Testis (tissue), 3 donors: ENCODE data around the gene CGGBP1. TPM values are rescaled to one million over a fixed set of nuclear protein-coding genes. Genes with fewer than 3 reads are reported as not detected.

Experiments used
- DNase-seq: peaks from one replicate; pipeline ENCODE4 v3.0.0-alpha.2; 2019
- H3K27ac ChIP-seq, 2 donors: fragments of 200-600 bp; sonication (generic); one replicate each; pipeline ENCODE4 v1.5.1; 2019
- H3K27me3 ChIP-seq: fragments of 200-600 bp; sonication (generic); one replicate; pipeline ENCODE4 v1.5.1; 2019
- H3K36me3 ChIP-seq: fragments of 200-600 bp; sonication (generic); one replicate; pipeline ENCODE4 v1.5.1; 2017; ENCODE audit warnings: low read depth; ENCODE audit errors: missing control alignments
- H3K4me1 ChIP-seq: fragments of 200-600 bp; sonication (generic); one replicate; pipeline ENCODE4 v1.5.1; 2019
- H3K4me3 ChIP-seq, 2 donors: fragments of 200-600 bp; sonication (generic); one replicate each; pipeline ENCODE4 v1.5.1; 2017 to 2019
- H3K9me3 ChIP-seq: fragments of 200-600 bp; sonication (generic); one replicate; pipeline ENCODE4 v1.5.1; 2017
- POLR2A ChIP-seq: fragments of 450-650 bp; IDR thresholded peaks from one replicate; pipeline ENCODE4 v1.6.1; 2017; ENCODE audit warnings: antibody characterized with exemption, mild to moderate bottlenecking, moderate library complexity
- WGBS, 2 donors: methylation state at CpG; one replicate each; pipeline ENCODE4 v1.1.5; 2018; 5-methylcytosine and 5-hydroxymethylcytosine counted together
- intact Hi-C: fragments of 100-400 bp; cut with DNase I; formaldehyde crosslinking; loops from one replicate; pipeline ENCODE4 v1.15.1; 2023; ENCODE audit warnings: low total_unique reads
- polyA plus RNA-seq: library from polyadenylated mRNA; stranded (reverse); fragments of 350-450 nt; fragmentation: Illumina TruSeq; extraction: RNeasy Lipid Tissue Mini Kit (QIAGEN cat#74804); gene quantifications from one replicate; pipeline ENCODE4 v1.2.3, GENCODE V29; 2014; ENCODE audit warnings: low read depth, low replicate concordance; ENCODE audit not compliant: insufficient read depth
- total RNA-seq, 2 donors: library from RNA; depleted of rRNA; stranded (reverse); fragments of >200 nt; gene quantifications; one replicate each; pipeline ENCODE4 v1.2.3, GENCODE V29; 2016
- TF ChIP-seq, protein P1 (sequence below), 3 experiments: fragments of 450-650 bp in 2 of 3; fragments of 200-600 bp in 1 of 3; sonication (generic) in 1 of 3; IDR thresholded peaks; one replicate each; pipeline ENCODE4 v1.5.1; 2016 to 2019; ENCODE audit warnings: antibody characterized with exemption in 3 of 3, mild to moderate bottlenecking in 2 of 3, moderate library complexity in 1 of 3

The CGGBP1 gene
- total and polyA plus RNA-seq, 3 donors from 2014 or later = 54.0 to 68.0 (median 66.4) TPM

DNA sequence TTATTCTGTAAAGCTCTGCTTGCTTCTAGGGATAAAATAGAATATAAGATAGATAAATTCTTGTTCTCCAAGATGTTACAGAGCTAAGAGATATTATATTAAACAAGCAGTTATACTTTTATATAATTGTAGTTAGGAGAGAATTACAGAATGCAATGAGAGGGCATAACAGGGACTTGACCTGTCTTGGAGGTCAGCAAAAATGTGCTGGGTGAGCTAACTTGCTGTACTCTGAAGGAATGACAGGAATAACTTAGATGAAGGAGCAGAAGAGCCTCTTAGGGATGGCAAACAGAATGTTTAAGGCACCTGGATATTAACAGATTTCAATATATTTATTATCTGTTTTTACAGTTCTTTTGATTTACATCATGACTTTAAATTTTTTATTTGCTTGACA is 33.5 kb upstream of the CGGBP1 start:
- Histone ChIP-seq H3K27ac (no peak overlapping the region), H3K9me3 (no peaks in the 10 kb centered on the region), H3K36me3 (no peaks in the 10 kb centered on the region), H3K4me1 (no peaks in the 10 kb centered on the region), H3K27me3 (no peaks in the 10 kb centered on the region), H3K4me3 (no peak overlapping the region)
- TF ChIP-seq, protein P1, sequence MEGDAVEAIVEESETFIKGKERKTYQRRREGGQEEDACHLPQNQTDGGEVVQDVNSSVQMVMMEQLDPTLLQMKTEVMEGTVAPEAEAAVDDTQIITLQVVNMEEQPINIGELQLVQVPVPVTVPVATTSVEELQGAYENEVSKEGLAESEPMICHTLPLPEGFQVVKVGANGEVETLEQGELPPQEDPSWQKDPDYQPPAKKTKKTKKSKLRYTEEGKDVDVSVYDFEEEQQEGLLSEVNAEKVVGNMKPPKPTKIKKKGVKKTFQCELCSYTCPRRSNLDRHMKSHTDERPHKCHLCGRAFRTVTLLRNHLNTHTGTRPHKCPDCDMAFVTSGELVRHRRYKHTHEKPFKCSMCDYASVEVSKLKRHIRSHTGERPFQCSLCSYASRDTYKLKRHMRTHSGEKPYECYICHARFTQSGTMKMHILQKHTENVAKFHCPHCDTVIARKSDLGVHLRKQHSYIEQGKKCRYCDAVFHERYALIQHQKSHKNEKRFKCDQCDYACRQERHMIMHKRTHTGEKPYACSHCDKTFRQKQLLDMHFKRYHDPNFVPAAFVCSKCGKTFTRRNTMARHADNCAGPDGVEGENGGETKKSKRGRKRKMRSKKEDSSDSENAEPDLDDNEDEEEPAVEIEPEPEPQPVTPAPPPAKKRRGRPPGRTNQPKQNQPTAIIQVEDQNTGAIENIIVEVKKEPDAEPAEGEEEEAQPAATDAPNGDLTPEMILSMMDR (IDR thresholded peaks at IDR 0.05) = no peak
- no peak for TF ChIP-seq POLR2A
- intact Hi-C loops = no loop called here
- no peak for DNase-seq

DNA sequence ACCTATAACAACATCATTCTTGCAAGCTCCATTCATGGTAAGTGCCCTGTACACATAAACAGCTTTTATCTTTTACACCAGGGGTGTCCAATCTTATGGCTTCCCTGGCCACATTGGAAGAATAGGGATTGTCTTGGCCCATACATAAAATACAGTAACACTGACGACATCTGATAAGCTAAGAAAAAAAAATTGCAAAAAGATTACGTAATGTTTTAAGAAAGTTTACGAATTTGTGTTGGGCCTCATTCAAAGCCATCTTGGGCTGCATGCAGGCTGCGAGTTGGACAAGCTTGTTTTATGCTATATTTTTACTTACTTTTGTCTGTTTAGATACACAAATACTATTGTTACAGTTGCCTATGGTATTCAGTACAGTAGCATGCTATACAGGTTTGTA is 31.9 kb upstream of the CGGBP1 start:
- no peak overlapping the region for H3K4me3 ChIP-seq
- no peaks in the 10 kb centered on the region for H3K4me1 ChIP-seq
- no peak for DNase-seq
- intact Hi-C loops = no loop called here
- 71 to 80% methylated on average over 4 of the region's 4 CpGs for WGBS, 2 donors
- TF ChIP-seq, protein P1 (IDR thresholded peaks at IDR 0.05) = no peak
- TF ChIP-seq POLR2A = no peak
- H3K36me3 ChIP-seq = no peaks in the 10 kb centered on the region
- H3K27me3 ChIP-seq = no peaks in the 10 kb centered on the region
- H3K9me3 ChIP-seq = no peaks in the 10 kb centered on the region
- H3K27ac ChIP-seq = no peak overlapping the region

DNA sequence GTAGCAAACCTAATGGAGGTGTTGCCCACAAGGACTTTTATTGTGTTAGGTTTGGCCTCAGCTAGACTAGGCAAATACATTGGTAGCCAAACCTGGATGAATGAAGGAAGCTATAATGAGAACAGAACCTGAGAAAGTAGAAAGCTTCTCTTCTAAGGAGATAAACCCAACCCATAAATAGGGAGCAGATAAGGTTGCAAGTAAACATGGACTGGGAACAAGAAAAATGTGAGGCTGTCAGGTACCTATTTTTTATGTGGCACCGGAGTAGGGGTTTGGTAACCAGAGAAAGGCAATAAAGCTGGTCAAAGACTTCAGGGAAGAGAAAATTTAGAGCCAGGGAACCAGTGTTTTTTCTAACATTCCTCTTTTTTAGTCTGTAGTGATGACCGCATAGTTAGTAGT is 25.3 kb upstream of the CGGBP1 start:
- TF ChIP-seq, protein P1 (IDR thresholded peaks at IDR 0.05) = no peak
- TF ChIP-seq POLR2A = no peak
- Histone ChIP-seq H3K4me3 (no peak overlapping the region), H3K27me3 (no peaks in the 10 kb centered on the region), H3K27ac (no peak overlapping the region), H3K4me1 (no peaks in the 10 kb centered on the region), H3K36me3 (no peaks in the 10 kb centered on the region), H3K9me3 (no peaks in the 10 kb centered on the region)
- 74 to 81% methylated on average over 2 of the region's 2 CpGs for WGBS, 2 donors
- DNase-seq = no peak
- intact Hi-C loops = no loop called here

DNA sequence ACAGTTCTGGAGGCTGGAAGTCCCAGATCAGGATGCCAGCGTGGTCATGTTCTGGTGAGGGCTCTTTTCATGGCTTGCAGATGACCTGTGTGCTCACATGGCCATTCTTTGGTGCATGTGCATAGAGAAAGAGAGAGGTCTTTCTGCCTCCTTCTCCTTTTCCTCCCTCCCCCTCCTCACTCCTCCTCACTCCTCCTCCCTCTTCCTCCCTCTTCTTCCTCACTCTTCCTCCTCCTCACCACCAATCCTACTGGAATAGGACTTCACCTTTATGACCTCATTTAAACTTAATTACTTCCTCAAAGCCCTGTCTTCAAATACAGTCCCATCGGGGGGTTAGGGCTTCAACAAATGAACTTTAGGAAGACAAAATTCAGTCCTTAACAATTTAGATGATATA is 24.0 kb upstream of the CGGBP1 start:
- H3K9me3 ChIP-seq = no peaks in the 10 kb centered on the region
- DNase-seq = no peak
- WGBS, 2 donors = 79 to 87% methylated on average over 2 of the region's 2 CpGs
- H3K27me3 ChIP-seq = no peaks in the 10 kb centered on the region
- intact Hi-C loops = no loop called here
- no peaks in the 10 kb centered on the region for H3K36me3 ChIP-seq
- TF ChIP-seq, protein P1 (IDR thresholded peaks at IDR 0.05) = no peak
- TF ChIP-seq POLR2A = no peak
- H3K4me3 ChIP-seq = no peak overlapping the region
- H3K4me1 ChIP-seq = no peaks in the 10 kb centered on the region
- H3K27ac ChIP-seq = no peak overlapping the region

DNA sequence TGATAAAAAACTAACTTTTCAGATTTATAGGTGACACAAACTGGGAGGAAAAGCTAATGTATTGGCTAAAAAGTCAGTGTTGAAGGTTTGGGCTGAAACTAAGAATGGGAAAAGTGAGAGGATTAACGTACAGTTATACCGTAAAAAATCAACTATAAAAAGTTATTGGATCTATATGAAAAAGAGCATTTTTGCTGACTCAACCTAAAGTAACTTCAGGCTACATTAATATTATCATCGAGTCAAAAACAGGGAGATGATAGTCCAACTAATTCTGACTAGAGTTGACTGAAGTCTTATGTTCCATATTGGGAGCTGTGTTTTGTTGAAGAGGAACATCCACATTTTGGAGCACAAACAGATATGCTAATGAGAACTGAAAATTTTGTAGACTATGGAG is 20.1 kb upstream of the CGGBP1 start:
- intact Hi-C loops = no loop called here
- WGBS, 2 donors = 92 to 95% methylated on average over 3 of the region's 3 CpGs

More for the DNA sequence above, 20.1 kb upstream of the CGGBP1 start:
- Histone ChIP-seq H3K27me3 (no peaks in the 10 kb centered on the region), H3K27ac (no peak overlapping the region), H3K36me3 (no peaks in the 10 kb centered on the region), H3K4me3 (no peak overlapping the region), H3K9me3 (no peaks in the 10 kb centered on the region), H3K4me1 (no peaks in the 10 kb centered on the region)
- DNase-seq = no peak
- TF ChIP-seq POLR2A = no peak
- TF ChIP-seq, protein P1 (IDR thresholded peaks at IDR 0.05) = no peak
